IMR-90 (cell line): ENCODE data around the gene NFASC. TPM values are rescaled to one million over a fixed set of nuclear protein-coding genes. Genes with fewer than 3 reads are reported as not detected.

Experiments used
- ATAC-seq: fragments of 200-7000 bp; cut with Tn5 transposase; 2 replicates; pipeline ENCODE4 v1.9.1; 2020; ENCODE audit warnings: low read depth, mild to moderate bottlenecking, moderate library complexity
- BruUV-seq: library from RNA; stranded (reverse); fragments of 400-500 nt; replicated peaks from 2 replicates; lab custom pipeline; 2021; lab: Mats Ljungman, UMichigan
- CTCF ChIA-PET: fragments of 300-600 bp; formaldehyde crosslinking; extraction: SDS; loops from one replicate; lab custom pipeline; 2021; ENCODE audit warnings: antibody characterized with exemption; lab: Yijun Ruan, JAX
- POLR2A ChIA-PET: fragments of 300-600 bp; sonication (Branson Sonifier 250); formaldehyde crosslinking; loops from one replicate; lab custom pipeline; 2022; ENCODE audit warnings: antibody characterized with exemption; ENCODE audit not compliant: unreplicated experiment; lab: Charles Lee
- DNase-seq: peaks from one replicate; pipeline ENCODE4 v3.0.0; 2013
- H2AFZ ChIP-seq: replicated peaks from 2 replicates; pipeline ENCODE3; 2013; ENCODE audit warnings: low read length, mild to moderate bottlenecking; ENCODE audit not compliant: poor library complexity
- H2AK5ac ChIP-seq: 2 replicates; pipeline ENCODE4 v1.6.1; 2013; ENCODE audit warnings: low read depth, low read length, inconsistent platforms
- H2AK9ac ChIP-seq: replicated peaks from 2 replicates; pipeline ENCODE3; 2013; ENCODE audit warnings: mild to moderate bottlenecking, low read depth, low read length, moderate library complexity; ENCODE audit not compliant: poor library complexity
- H2BK120ac ChIP-seq: 2 replicates; pipeline ENCODE4 v1.6.1; 2013; ENCODE audit warnings: low read depth, low read length, inconsistent platforms
- H2BK15ac ChIP-seq: 3 replicates; pipeline ENCODE4 v1.6.1; 2013; ENCODE audit warnings: low read depth, low read length, inconsistent platforms
- H2BK20ac ChIP-seq: 2 replicates; pipeline ENCODE4 v1.6.1; 2013; ENCODE audit warnings: low read depth, mild to moderate bottlenecking, inconsistent platforms, low read length, moderate library complexity
- H2BK5ac ChIP-seq: 2 replicates; pipeline ENCODE4 v1.6.1; 2013; ENCODE audit warnings: mild to moderate bottlenecking, low read depth, low read length, inconsistent platforms; ENCODE audit not compliant: poor library complexity, severe bottlenecking
- H3K14ac ChIP-seq: replicated peaks from 2 replicates; pipeline ENCODE4 v1.6.1; 2013; ENCODE audit warnings: low read depth, low read length, inconsistent platforms
- H3K18ac ChIP-seq: 2 replicates; pipeline ENCODE4 v1.6.1; 2013; ENCODE audit warnings: low read depth, low read length, control low read depth
- H3K23ac ChIP-seq: 2 replicates; pipeline ENCODE4 v1.6.1; 2013; ENCODE audit warnings: low read depth, low read length, inconsistent platforms
- H3K27ac ChIP-seq: 2 replicates; pipeline ENCODE4 v1.5.1; 2013; ENCODE audit warnings: mild to moderate bottlenecking, control low read depth, low read length; ENCODE audit not compliant: insufficient read depth
- H3K27me3 ChIP-seq: 2 replicates; pipeline ENCODE4 v1.6.1; 2013; ENCODE audit warnings: low read length; ENCODE audit not compliant: control insufficient read depth, insufficient read depth
- H3K36me3 ChIP-seq: 2 replicates; pipeline ENCODE4 v1.6.1; 2013; ENCODE audit warnings: low read length, mixed read lengths; ENCODE audit not compliant: control insufficient read depth, insufficient read depth
- H3K4ac ChIP-seq: 2 replicates; pipeline ENCODE4 v1.6.1; 2013; ENCODE audit warnings: low read depth, low read length, inconsistent platforms
- H3K4me1 ChIP-seq: 2 replicates; pipeline ENCODE4 v1.6.1; 2013; ENCODE audit warnings: low read length, mixed read lengths; ENCODE audit not compliant: control insufficient read depth, insufficient read depth
- H3K4me2 ChIP-seq: 2 replicates; pipeline ENCODE4 v1.6.1; 2013; ENCODE audit warnings: low read depth, mild to moderate bottlenecking, control low read depth, low read length, moderate library complexity
- H3K4me3 ChIP-seq: 2 replicates; pipeline ENCODE4 v1.5.1; 2013; ENCODE audit warnings: low read depth, mild to moderate bottlenecking, control low read depth, low read length, moderate library complexity; ENCODE audit not compliant: insufficient read depth
- H3K56ac ChIP-seq: 2 replicates; pipeline ENCODE4 v1.6.1; 2013; ENCODE audit warnings: low read length, inconsistent platforms; ENCODE audit not compliant: insufficient read depth; ENCODE audit errors: extremely low read depth
- H3K79me1 ChIP-seq, 2 experiments: 2 replicates each; pipeline ENCODE4 v1.6.1; 2013; ENCODE audit warnings: low read length in 2 of 2, inconsistent platforms in 1 of 2, low read depth in 1 of 2
- H3K9ac ChIP-seq: 2 replicates; pipeline ENCODE4 v1.6.1; 2013; ENCODE audit warnings: low read depth, low read length, control low read depth
- H3K9me1 ChIP-seq: 2 replicates; pipeline ENCODE4 v1.6.1; 2013; ENCODE audit warnings: low read length, inconsistent platforms; ENCODE audit not compliant: insufficient read depth
- H3K9me3 ChIP-seq: 2 replicates; pipeline ENCODE4 v1.6.1; 2013; ENCODE audit warnings: low read length; ENCODE audit not compliant: control insufficient read depth, insufficient read depth
- H4K20me1 ChIP-seq: 2 replicates; pipeline ENCODE4 v1.6.1; 2013; ENCODE audit warnings: low read length, inconsistent platforms; ENCODE audit not compliant: insufficient read depth
- H4K5ac ChIP-seq: 2 replicates; pipeline ENCODE4 v1.6.1; 2013; ENCODE audit warnings: mild to moderate bottlenecking, low read depth, low read length, control low read depth
- H4K8ac ChIP-seq, 2 experiments: 2 replicates each; pipeline ENCODE4 v1.6.1; 2013; ENCODE audit warnings: low read depth in 2 of 2, low read length in 2 of 2, control low read depth in 1 of 2, inconsistent platforms in 1 of 2
- H4K91ac ChIP-seq: 2 replicates; pipeline ENCODE4 v1.6.1; 2013; ENCODE audit warnings: low read depth, low read length, inconsistent platforms; ENCODE audit not compliant: insufficient read depth
- CEBPB ChIP-seq: IDR thresholded peaks from 2 replicates; pipeline ENCODE4 v1.6.1; 2012; ENCODE audit warnings: low read depth, low read length, improper control_type of control experiment
- CHD1 ChIP-seq: IDR thresholded peaks from 2 replicates; pipeline ENCODE4 v1.6.1; 2012; ENCODE audit warnings: low read depth, low read length, improper control_type of control experiment
- CTCF ChIP-seq: conservative IDR thresholded peaks from 2 replicates; pipeline ENCODE4 v1.5.1; 2012; ENCODE audit warnings: mild to moderate bottlenecking, low read depth, low read length, improper control_type of control experiment
- FOS ChIP-seq: fragments of 150-350 bp; IDR thresholded peaks from 2 replicates; pipeline ENCODE4 v1.6.1; 2016; ENCODE audit warnings: low read depth, low read length
- MAFK ChIP-seq: IDR thresholded peaks from 2 replicates; pipeline ENCODE4 v1.6.1; 2012; ENCODE audit warnings: low read depth, low read length, improper control_type of control experiment
- MXI1 ChIP-seq: IDR thresholded peaks from 2 replicates; pipeline ENCODE4 v1.6.1; 2012; ENCODE audit warnings: low read depth, mild to moderate bottlenecking, low read length, moderate library complexity, borderline replicate concordance
- POLR2A ChIP-seq: IDR thresholded peaks from 2 replicates; pipeline ENCODE4 v1.6.1; 2012; ENCODE audit warnings: mild to moderate bottlenecking, low read depth, low read length
- RCOR1 ChIP-seq: IDR thresholded peaks from 2 replicates; pipeline ENCODE4 v1.6.1; 2012; ENCODE audit warnings: mild to moderate bottlenecking, low read length, improper control_type of control experiment; ENCODE audit not compliant: insufficient replicate concordance
- RFX5 ChIP-seq: IDR thresholded peaks from 2 replicates; pipeline ENCODE4 v1.8.0; 2012; ENCODE audit warnings: low read depth, mild to moderate bottlenecking, low read length, moderate library complexity
- SMC3 ChIP-seq: fragments of 150-350 bp; IDR thresholded peaks from 2 replicates; pipeline ENCODE4 v1.6.1; 2016; ENCODE audit warnings: low read depth, mild to moderate bottlenecking, antibody characterized with exemption, low read length, moderate library complexity
- USF2 ChIP-seq: fragments of 150-350 bp; IDR thresholded peaks from 2 replicates; pipeline ENCODE4 v1.6.1; 2017; ENCODE audit warnings: mild to moderate bottlenecking, antibody characterized with exemption, low read length, low read depth
- WGBS, 2 experiments: methylation state at CpG; one replicate each; pipeline versions ENCODE4 v1.1.5 to v1.1.7; 2013; ENCODE audit warnings: missing lambda C conversion rate in 2 of 2; ENCODE audit not compliant: insufficient read length in 1 of 2; ENCODE audit errors: extremely low coverage in 2 of 2; 5-methylcytosine and 5-hydroxymethylcytosine counted together
- dilution Hi-C: fragments of 300-500 bp; cut with HindIII; formaldehyde crosslinking; loops from one replicate; pipeline ENCODE4 v1.14.3; 2018; ENCODE audit warnings: low sequenced_read_pairs; ENCODE audit not compliant: unreplicated experiment
- in situ Hi-C: fragments of 300-500 bp; cut with MboI; formaldehyde crosslinking; loops from 3 replicates; pipeline ENCODE4 v1.14.3; 2019; ENCODE audit warnings: low sequenced_read_pairs, inconsistent platforms, mixed read lengths
- intact Hi-C: fragments of 100-400 bp; cut with micrococcal nuclease; formaldehyde crosslinking; loops from 2 replicates; pipeline ENCODE4 v1.10.0; 2022
- polyA plus RNA-seq, 3 experiments: library from polyadenylated mRNA; depleted of rRNA; stranded (reverse); fragments of >200 nt; gene quantifications; 2 replicates each; pipeline ENCODE4 v1.2.3, GENCODE V29; 2012; ENCODE audit warnings: low replicate concordance in 1 of 3
- total RNA-seq: library from RNA; depleted of rRNA; stranded (reverse); fragments of >200 nt; gene quantifications from 2 replicates; pipeline ENCODE4 v1.2.3, GENCODE V29; 2012

The NFASC gene
- total and polyA plus RNA-seq, 2 of the 4 experiments (the other 2 are of a cell fraction): 0.18 to 0.79 TPM

- Histone ChIP-seq H2AK5ac (no peak overlapping the region), H3K27ac (no peak overlapping the region), H3K36me3 (no peaks in the 10 kb centered on the region), H2BK15ac (no peak overlapping the region), H3K9ac (no peak overlapping the region), H2BK20ac (no peak overlapping the region), H3K4me3 (no peak overlapping the region), H2AFZ (no peak overlapping the region), H3K23ac (no peak overlapping the region), H3K9me3 (no peaks in the 10 kb centered on the region), H3K4ac (no peak overlapping the region), H3K27me3 (peaks cover 40% of the 10 kb centered on the region), H3K4me1 (no peaks in the 10 kb centered on the region), H2BK5ac (no peak overlapping the region), H3K14ac (no peak overlapping the region), H2AK9ac (no peak overlapping the region), H4K8ac (no peak overlapping the region), H3K79me1 (no peaks in the 10 kb centered on the region), H3K18ac (no peak overlapping the region), H2BK120ac (no peak overlapping the region), H3K4me2 (no peak overlapping the region), H4K5ac (no peak overlapping the region), H3K9me1 (no peaks in the 10 kb centered on the region), H3K56ac (no peak overlapping the region), H4K20me1 (no peaks in the 10 kb centered on the region), H4K91ac (no peak overlapping the region)
- TF ChIP-seq MAFK: no peak
- TF ChIP-seq MXI1: no peak
- no peak for TF ChIP-seq SMC3
- no peak for TF ChIP-seq RFX5
- no peak for TF ChIP-seq RCOR1
- no peak for TF ChIP-seq CHD1
- no peak for TF ChIP-seq CTCF
- no peak for TF ChIP-seq CEBPB
- TF ChIP-seq USF2: no peak
- TF ChIP-seq POLR2A: no peak
- TF ChIP-seq FOS: no peak
- ATAC-seq (no peak), DNase-seq (no peak)
- no TSS peak for BruUV-seq
- dilution Hi-C loops: no loop called here
- no CpG with 5 or more reads among the region's 11 CpGs for WGBS, 2 experiments
- in situ Hi-C loops: no loop called here
- POLR2A ChIA-PET: no interaction called here
- intact Hi-C loops: no loop called here
- CTCF ChIA-PET: no interaction called here
Observed at GRCh38 chr1:204958317-204959307, 88.0 kb downstream of the NFASC start.
